Activated T-helper 1 cell treated with anti-CD3 and anti-CD28 coated beads, Interleukin-12 subunit alpha, Interleukin-12 subunit beta, Interleukin-2, Interleukin-4 antibody, amounts not matched to agents 30 ng/mL and 10 ng/mL and 1 ng/mL, durations not matched to agents 14 hours and 24 hours and 36 hours (primary cell): Measurements from ENCODE around the gene PPM1J. TPM values are rescaled to one million over a fixed set of nuclear protein-coding genes. Genes with fewer than 3 reads are reported as not detected.

Experiments used
- DNase-seq: peaks from one replicate; pipeline ENCODE4 v3.0.0; 2021; ENCODE audit warnings: low spot score
- H3K27ac Mint-ChIP-seq: one replicate; pipeline ENCODE4 v1.8.0; 2021; ENCODE audit warnings: mild to moderate bottlenecking, mixed read lengths
- H3K27me3 Mint-ChIP-seq: one replicate; pipeline ENCODE4 v1.8.0; 2022; ENCODE audit warnings: mild to moderate bottlenecking, moderate library complexity, mixed read lengths; ENCODE audit not compliant: insufficient read depth
- H3K36me3 Mint-ChIP-seq: one replicate; pipeline ENCODE4 v1.8.0; 2021; ENCODE audit warnings: low read depth, mixed read lengths
- H3K4me1 Mint-ChIP-seq: one replicate; pipeline ENCODE4 v1.8.0; 2021; ENCODE audit warnings: low read depth, mixed read lengths
- H3K4me3 Mint-ChIP-seq: one replicate; pipeline ENCODE4 v1.8.0; 2021; ENCODE audit warnings: mild to moderate bottlenecking, moderate library complexity, mixed read lengths
- H3K9me3 Mint-ChIP-seq: one replicate; pipeline ENCODE4 v1.8.0; 2021; ENCODE audit warnings: mixed read lengths
- intact Hi-C: fragments of 100-400 bp; cut with micrococcal nuclease; formaldehyde crosslinking; loops from one replicate; pipeline ENCODE4 v1.15.1; 2024
- total RNA-seq: library from RNA; stranded (reverse); gene quantifications from 2 replicates; pipeline ENCODE4 v1.2.3, GENCODE V29; 2022

PPM1J gene
- total RNA-seq, 1 donor from 2014 or later = 0.60 TPM

GRCh38 chr1:112698366-112699310, 16.5 kb downstream of the PPM1J start:
- Mint-ChIP-seq H3K27me3 (no peaks in the 10 kb centered on the region), H3K27ac (peak overlapping the region; percentile 5), H3K4me3 (no peak overlapping the region), H3K36me3 (peaks cover 44% of the 10 kb centered on the region), H3K4me1 (peaks cover 45% of the 10 kb centered on the region), H3K9me3 (no peaks in the 10 kb centered on the region)
- intact Hi-C loops = no loop called here
- no peak for DNase-seq

GRCh38 chr1:112697781-112698201, 17.3 kb downstream of the PPM1J start:
- intact Hi-C loops = no loop called here
- Mint-ChIP-seq H3K27ac (no peak overlapping the region), H3K36me3 (peaks cover 43% of the 10 kb centered on the region), H3K4me3 (no peak overlapping the region), H3K9me3 (no peaks in the 10 kb centered on the region), H3K27me3 (no peaks in the 10 kb centered on the region), H3K4me1 (peaks cover 36% of the 10 kb centered on the region)
- no peak for DNase-seq

GRCh38 chr1:112696578-112697314, 18.4 kb downstream of the PPM1J start:
- Mint-ChIP-seq H3K4me1 (peaks cover 26% of the 10 kb centered on the region), H3K9me3 (no peaks in the 10 kb centered on the region), H3K27ac (no peak overlapping the region), H3K36me3 (peaks cover 41% of the 10 kb centered on the region), H3K4me3 (no peak overlapping the region), H3K27me3 (no peaks in the 10 kb centered on the region)
- intact Hi-C loops = no loop called here
- DNase-seq = no peak

GRCh38 chr1:112695276-112695675, 19.9 kb downstream of the PPM1J start:
- Mint-ChIP-seq H3K36me3 (peaks cover 39% of the 10 kb centered on the region), H3K4me3 (no peak overlapping the region), H3K4me1 (peaks cover 11% of the 10 kb centered on the region), H3K27ac (no peak overlapping the region), H3K27me3 (no peaks in the 10 kb centered on the region), H3K9me3 (no peaks in the 10 kb centered on the region)
- no peak for DNase-seq
- intact Hi-C loops = no loop called here

- DNase-seq = no peak
- no peaks in the 10 kb centered on the region for H3K27me3 Mint-ChIP-seq
- H3K4me3 Mint-ChIP-seq = no peak overlapping the region
- peaks cover 36% of the 10 kb centered on the region for H3K36me3 Mint-ChIP-seq
- no peaks in the 10 kb centered on the region for H3K9me3 Mint-ChIP-seq
- no peak overlapping the region for H3K27ac Mint-ChIP-seq
- intact Hi-C loops = no loop called here
- H3K4me1 Mint-ChIP-seq = peaks cover 3% of the 10 kb centered on the region
Observed at GRCh38 chr1:112694363-112694929, 20.7 kb downstream of the PPM1J start.

GRCh38 chr1:112693821-112694220, 21.3 kb downstream of the PPM1J start:
- H3K36me3 Mint-ChIP-seq = peaks cover 35% of the 10 kb centered on the region

GRCh38 chr1:112692681-112693080, 22.5 kb downstream of the PPM1J start:
- Mint-ChIP-seq H3K9me3 (no peaks in the 10 kb centered on the region), H3K4me3 (no peak overlapping the region)
- no peak for DNase-seq

More at GRCh38 chr1:112693821-112694220, 21.3 kb downstream of the PPM1J start:
- Mint-ChIP-seq H3K27me3 (no peaks in the 10 kb centered on the region), H3K27ac (no peak overlapping the region), H3K4me3 (no peak overlapping the region), H3K9me3 (no peaks in the 10 kb centered on the region), H3K4me1 (no peaks in the 10 kb centered on the region)
- DNase-seq = no peak
- intact Hi-C loops = no loop called here

GRCh38 chr1:112689842-112690237, 25.3 kb downstream of the PPM1J start:
- Mint-ChIP-seq H3K36me3 (peaks cover 28% of the 10 kb centered on the region), H3K4me3 (no peak overlapping the region), H3K9me3 (no peaks in the 10 kb centered on the region), H3K27ac (no peak overlapping the region), H3K4me1 (peaks cover 6% of the 10 kb centered on the region), H3K27me3 (no peaks in the 10 kb centered on the region)
- DNase-seq = no peak
- intact Hi-C loops = no loop called here

More at GRCh38 chr1:112692681-112693080, 22.5 kb downstream of the PPM1J start:
- peaks cover 34% of the 10 kb centered on the region for H3K36me3 Mint-ChIP-seq
- H3K27me3 Mint-ChIP-seq = no peaks in the 10 kb centered on the region
- H3K4me1 Mint-ChIP-seq = peaks cover 4% of the 10 kb centered on the region
- no peak overlapping the region for H3K27ac Mint-ChIP-seq
- intact Hi-C loops = no loop called here

GRCh38 chr1:112689196-112689841, 25.8 kb downstream of the PPM1J start:
- intact Hi-C loops = no loop called here
- DNase-seq = no peak
- Mint-ChIP-seq H3K27me3 (no peaks in the 10 kb centered on the region), H3K4me3 (no peak overlapping the region), H3K4me1 (peaks cover 6% of the 10 kb centered on the region), H3K36me3 (peaks cover 28% of the 10 kb centered on the region), H3K9me3 (no peaks in the 10 kb centered on the region), H3K27ac (no peak overlapping the region)

- no peaks in the 10 kb centered on the region for H3K9me3 Mint-ChIP-seq
- no peak overlapping the region for H3K4me3 Mint-ChIP-seq
- no peaks in the 10 kb centered on the region for H3K27me3 Mint-ChIP-seq
- peaks cover 28% of the 10 kb centered on the region for H3K36me3 Mint-ChIP-seq
- intact Hi-C loops = no loop called here
- H3K4me1 Mint-ChIP-seq = peaks cover 6% of the 10 kb centered on the region
- no peak overlapping the region for H3K27ac Mint-ChIP-seq
- no peak for DNase-seq
Observed at GRCh38 chr1:112688781-112689193, 26.3 kb downstream of the PPM1J start.

GRCh38 chr1:112687785-112688496, 27.2 kb downstream of the PPM1J start:
- Mint-ChIP-seq H3K27me3 (no peaks in the 10 kb centered on the region), H3K4me3 (no peak overlapping the region), H3K36me3 (peaks cover 28% of the 10 kb centered on the region), H3K4me1 (peaks cover 6% of the 10 kb centered on the region), H3K9me3 (no peaks in the 10 kb centered on the region), H3K27ac (no peak overlapping the region)
- DNase-seq = no peak
- intact Hi-C loops = no loop called here

GRCh38 chr1:112687361-112687760, 27.8 kb downstream of the PPM1J start:
- H3K27ac Mint-ChIP-seq = no peak overlapping the region
- DNase-seq = no peak
- H3K27me3 Mint-ChIP-seq = no peaks in the 10 kb centered on the region
- intact Hi-C loops = no loop called here
- peaks cover 6% of the 10 kb centered on the region for H3K4me1 Mint-ChIP-seq
- peaks cover 27% of the 10 kb centered on the region for H3K36me3 Mint-ChIP-seq
- no peaks in the 10 kb centered on the region for H3K9me3 Mint-ChIP-seq
- no peak overlapping the region for H3K4me3 Mint-ChIP-seq
